Neural progenitor cell (in vitro differentiated cells): ENCODE data around the gene OR6J1.

Experiments
- CTCF ChIP-seq: fragments of 200-600 bp; sonication (generic); IDR thresholded peaks from 2 replicates; pipeline ENCODE4 v1.5.1; 2017; ENCODE audit warnings: antibody characterized with exemption, mild to moderate bottlenecking
- EZH2phosphoT487 ChIP-seq: fragments of 200-600 bp; sonication (generic); IDR thresholded peaks from 2 replicates; pipeline ENCODE4 v1.6.1; 2017; ENCODE audit warnings: antibody characterized with exemption

GRCh38 chr14:22589096-22589839, 54.9 kb downstream of the OR6J1 start, which contains the start of gene DAD1:
- TF ChIP-seq CTCF (peak; percentile 33), EZH2phosphoT487 (no peak)
